Left kidney (tissue), 8 donors: ENCODE results near the gene PCDH10. TPM values are rescaled to one million over a fixed set of nuclear protein-coding genes. Genes with fewer than 3 reads are reported as not detected.

Source experiments
- DNase-seq: peaks from one replicate; pipeline ENCODE4 v3.0.0-alpha.2; 2013
- long read RNA-seq, 8 donors: transcript quantifications; one replicate each; lab custom pipeline, GENCODE V29; 2026
- polyA plus RNA-seq: library from polyadenylated mRNA; unstranded; fragments of 120-200 nt; gene quantifications from one replicate; pipeline ENCODE4 v1.2.1, GENCODE V29; 2013; ENCODE audit not compliant: insufficient read length

The PCDH10 gene, protein sequence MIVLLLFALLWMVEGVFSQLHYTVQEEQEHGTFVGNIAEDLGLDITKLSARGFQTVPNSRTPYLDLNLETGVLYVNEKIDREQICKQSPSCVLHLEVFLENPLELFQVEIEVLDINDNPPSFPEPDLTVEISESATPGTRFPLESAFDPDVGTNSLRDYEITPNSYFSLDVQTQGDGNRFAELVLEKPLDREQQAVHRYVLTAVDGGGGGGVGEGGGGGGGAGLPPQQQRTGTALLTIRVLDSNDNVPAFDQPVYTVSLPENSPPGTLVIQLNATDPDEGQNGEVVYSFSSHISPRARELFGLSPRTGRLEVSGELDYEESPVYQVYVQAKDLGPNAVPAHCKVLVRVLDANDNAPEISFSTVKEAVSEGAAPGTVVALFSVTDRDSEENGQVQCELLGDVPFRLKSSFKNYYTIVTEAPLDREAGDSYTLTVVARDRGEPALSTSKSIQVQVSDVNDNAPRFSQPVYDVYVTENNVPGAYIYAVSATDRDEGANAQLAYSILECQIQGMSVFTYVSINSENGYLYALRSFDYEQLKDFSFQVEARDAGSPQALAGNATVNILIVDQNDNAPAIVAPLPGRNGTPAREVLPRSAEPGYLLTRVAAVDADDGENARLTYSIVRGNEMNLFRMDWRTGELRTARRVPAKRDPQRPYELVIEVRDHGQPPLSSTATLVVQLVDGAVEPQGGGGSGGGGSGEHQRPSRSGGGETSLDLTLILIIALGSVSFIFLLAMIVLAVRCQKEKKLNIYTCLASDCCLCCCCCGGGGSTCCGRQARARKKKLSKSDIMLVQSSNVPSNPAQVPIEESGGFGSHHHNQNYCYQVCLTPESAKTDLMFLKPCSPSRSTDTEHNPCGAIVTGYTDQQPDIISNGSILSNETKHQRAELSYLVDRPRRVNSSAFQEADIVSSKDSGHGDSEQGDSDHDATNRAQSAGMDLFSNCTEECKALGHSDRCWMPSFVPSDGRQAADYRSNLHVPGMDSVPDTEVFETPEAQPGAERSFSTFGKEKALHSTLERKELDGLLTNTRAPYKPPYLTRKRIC
- 7.4 TPM for polyA plus RNA-seq
- long read RNA-seq, donor 1, full-length matches to known transcripts, result 22 of 22 reads
- long read RNA-seq, donor 1, partial matches to known transcripts, result 0 of 22 reads
- long read RNA-seq, donor 1, other reads (novel, unspliced or antisense), result 0 of 22 reads
- long read RNA-seq, donor 2, full-length matches to known transcripts, result 4 of 4 reads
- long read RNA-seq, donor 2, partial matches to known transcripts, result 0 of 4 reads
- long read RNA-seq, donor 2, other reads (novel, unspliced or antisense), result 0 of 4 reads
- long read RNA-seq, donor 3, full-length matches to known transcripts, result 8 of 8 reads
- long read RNA-seq, donor 3, partial matches to known transcripts, result 0 of 8 reads
- long read RNA-seq, donor 3, other reads (novel, unspliced or antisense), result 0 of 8 reads
- long read RNA-seq, donor 4, result 0 reads
- long read RNA-seq, donor 5, full-length matches to known transcripts, result 6 of 6 reads
- long read RNA-seq, donor 5, partial matches to known transcripts, result 0 of 6 reads
- long read RNA-seq, donor 5, other reads (novel, unspliced or antisense), result 0 of 6 reads
- long read RNA-seq, donor 6, full-length matches to known transcripts, result 15 of 15 reads
- long read RNA-seq, donor 6, partial matches to known transcripts, result 0 of 15 reads
- long read RNA-seq, donor 6, other reads (novel, unspliced or antisense), result 0 of 15 reads
- long read RNA-seq, donor 7, full-length matches to known transcripts, result 5 of 5 reads
- long read RNA-seq, donor 7, partial matches to known transcripts, result 0 of 5 reads
- long read RNA-seq, donor 7, other reads (novel, unspliced or antisense), result 0 of 5 reads
- long read RNA-seq, donor 8, full-length matches to known transcripts, result 4 of 4 reads
- long read RNA-seq, donor 8, partial matches to known transcripts, result 0 of 4 reads
- long read RNA-seq, donor 8, other reads (novel, unspliced or antisense), result 0 of 4 reads

DNA sequence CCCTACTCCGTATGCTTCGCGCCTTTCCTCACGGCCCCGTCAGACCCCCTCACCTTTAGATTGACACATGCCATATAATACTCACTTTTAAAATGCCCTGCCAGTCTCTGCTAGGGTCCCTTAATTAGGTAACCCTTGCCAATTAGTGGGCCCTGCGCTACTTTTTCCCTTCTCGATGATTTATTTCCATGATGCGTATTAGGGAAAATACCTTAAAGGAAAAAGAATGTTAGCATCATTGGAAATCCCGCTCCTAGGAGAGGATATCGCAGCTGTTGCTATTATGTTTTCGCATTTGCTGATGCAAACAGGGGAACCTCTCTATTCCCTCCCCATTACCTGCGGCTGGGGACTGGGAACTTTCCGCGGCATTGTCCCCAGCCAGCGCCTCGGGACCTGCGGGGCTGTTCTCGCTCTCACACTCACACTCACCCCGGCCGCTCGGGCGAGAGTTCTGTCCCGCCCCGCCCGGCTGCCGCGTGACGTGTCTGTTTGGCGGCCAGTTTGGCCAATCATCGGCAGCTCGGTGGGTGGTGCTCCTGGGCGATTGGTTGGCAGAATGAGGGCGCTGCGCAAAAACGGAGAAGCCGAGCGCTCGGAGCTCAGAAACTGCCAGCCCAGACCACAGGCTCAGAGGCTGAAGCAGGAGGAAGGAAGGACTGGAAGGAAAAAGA lies at the start of gene PCDH10:
PCDH10 (plus strand) TSS at position 605 of the 674 bp plus-strand sequence. CDS start 847 bp downstream, outside the sequence.
- peak; percentile 94 for DNase-seq

DNA sequence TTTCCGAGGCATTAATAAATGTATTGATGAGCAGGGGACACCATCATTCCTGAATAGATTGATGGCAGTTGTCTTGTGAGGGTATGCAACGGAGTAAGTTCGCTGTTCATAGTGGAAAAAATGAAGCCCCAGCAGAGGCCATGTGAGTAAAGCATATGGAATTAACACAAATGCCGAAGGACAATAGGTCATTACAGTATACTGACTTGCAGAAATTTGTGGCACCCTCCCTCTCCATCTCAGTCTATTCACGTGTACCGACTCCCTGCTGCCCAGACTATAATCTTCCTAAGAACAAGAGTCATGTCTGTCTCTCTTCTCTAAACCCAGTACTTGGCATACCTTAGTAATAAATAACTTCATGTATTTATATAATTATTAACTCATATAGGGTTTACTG lies 47.1 kb upstream of the PCDH10 start:
- DNase-seq, result no peak

DNA sequence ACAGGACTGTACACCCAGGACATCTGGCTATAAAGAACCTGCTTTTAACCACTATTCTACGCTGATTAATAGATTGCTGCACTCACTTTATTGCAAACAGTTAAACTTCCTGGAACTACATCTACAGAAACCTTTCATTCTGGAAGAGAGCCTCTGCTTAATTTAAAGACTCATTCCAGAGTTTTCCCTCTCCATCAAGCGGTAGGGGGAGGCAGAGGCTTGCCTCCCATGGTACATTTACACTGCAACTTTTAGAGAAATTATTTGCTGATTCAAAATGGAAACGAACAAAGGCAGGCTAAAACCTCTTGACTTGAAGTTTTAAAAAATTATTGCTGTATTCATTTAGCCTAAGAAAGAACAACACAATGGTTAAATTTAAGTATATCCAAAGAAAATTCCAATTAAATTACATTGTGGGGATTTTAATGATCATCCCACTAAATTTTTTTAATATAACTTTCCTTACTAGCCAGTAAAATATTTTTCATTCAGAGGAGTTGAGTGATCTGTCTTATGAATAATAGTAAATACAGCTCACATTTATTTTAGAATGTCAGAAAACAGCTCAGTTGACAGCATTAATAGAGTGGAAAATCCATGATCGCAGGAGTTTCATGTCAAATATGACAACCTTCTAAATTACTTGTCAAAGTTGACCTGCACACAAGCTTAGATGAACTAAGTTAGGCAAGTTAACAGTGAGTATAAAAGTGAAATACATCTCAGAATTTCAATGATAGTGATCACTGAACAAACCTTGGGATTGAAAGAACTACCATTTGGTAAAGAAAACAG lies 46.3 kb upstream of the PCDH10 start:
- DNase-seq, result no peak

DNA sequence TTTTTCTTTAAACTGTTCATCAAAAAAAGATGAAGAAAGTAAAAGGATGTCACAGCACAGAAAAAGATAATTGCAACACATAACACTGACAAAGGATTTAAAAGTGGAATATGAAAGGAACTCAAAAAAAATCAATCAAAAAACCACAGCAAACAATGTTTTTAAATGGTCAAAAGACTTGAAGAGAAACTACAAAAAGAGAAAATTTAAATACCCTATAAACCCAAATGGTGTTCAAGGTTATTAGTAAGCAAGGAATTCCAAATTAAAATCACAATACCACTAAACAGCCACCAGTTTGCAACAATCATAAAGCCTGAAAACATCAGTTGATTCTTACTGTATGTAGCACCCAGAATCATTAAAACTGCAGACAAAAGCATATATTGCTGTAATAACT lies 36.5 kb upstream of the PCDH10 start:
- DNase-seq, result no peak

DNA sequence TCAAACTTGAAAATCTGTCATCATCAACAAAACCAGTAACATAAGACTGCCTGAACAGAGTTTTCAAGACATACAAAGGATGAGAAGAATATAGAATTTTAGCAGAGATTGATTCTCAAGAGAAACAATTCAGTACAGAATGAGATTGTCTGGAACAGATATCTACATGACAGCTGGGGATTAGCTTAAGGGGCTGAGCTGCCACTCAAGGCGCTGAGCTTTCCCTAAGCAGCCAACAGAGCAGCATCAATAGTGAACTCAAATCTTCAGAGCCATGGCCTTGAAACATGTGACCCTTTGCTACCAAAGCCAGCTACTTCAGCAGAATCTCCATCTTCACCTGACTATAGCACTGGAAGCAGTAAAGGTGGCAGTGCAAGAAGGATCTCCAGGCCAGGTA lies 24.3 kb upstream of the PCDH10 start:
- DNase-seq, result no peak

DNA sequence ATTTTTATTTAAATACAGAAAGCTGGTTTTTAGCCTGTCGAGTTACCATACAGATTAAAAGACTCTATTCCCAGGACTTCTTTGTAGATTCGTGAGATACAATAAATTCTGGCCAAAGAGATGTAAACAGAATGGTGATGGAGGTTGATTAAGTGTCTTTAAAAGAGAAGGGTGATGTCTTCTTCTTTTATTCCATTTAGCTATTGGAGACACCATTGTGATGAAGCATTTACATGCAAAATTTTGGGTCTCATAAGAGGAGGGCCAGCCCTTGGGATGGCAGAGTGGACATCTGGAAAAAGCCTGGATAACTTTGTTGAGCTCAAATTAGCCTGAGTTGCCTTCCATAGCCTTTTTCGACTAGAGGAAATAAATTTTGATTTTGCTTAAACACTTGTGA lies 21.6 kb upstream of the PCDH10 start:
- DNase-seq, result no peak

DNA sequence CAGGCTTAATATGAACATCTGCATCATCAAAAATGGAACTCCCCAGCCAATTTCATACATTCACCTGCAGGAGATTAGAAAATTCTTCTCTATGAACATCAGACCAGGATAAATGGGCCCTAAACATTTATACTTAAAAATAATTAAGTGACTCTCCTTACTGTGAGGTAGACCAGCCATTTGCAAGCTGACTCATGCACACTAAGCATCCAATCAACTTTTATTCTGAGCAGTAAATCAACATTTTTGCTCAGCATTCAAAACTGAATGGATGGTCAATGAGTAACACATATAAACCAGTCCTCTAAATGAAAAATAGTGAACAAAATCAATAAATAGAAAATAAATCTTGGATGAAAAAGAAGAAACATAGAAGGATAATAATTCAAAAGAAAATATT lies 19.9 kb upstream of the PCDH10 start:
- no peak for DNase-seq

DNA sequence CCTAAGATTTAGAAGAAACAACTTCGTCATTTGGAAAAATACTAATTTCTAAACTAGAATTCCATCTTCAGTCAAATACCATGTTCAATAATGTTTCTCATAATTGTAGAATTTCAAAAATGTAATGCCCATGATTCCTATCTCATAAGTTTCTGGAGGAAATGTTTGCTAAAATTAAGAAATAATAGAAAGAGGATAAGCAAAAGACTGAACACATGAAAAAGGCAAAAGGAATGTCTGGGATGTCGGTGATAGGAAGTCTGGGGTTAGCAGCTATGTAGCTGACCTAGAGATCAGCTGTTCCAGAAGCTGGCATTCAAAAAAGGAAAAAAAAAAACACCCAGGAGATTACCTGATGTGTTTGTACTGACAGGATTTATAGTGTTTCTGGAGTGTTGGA lies 18.9 kb upstream of the PCDH10 start:
- no peak for DNase-seq

DNA sequence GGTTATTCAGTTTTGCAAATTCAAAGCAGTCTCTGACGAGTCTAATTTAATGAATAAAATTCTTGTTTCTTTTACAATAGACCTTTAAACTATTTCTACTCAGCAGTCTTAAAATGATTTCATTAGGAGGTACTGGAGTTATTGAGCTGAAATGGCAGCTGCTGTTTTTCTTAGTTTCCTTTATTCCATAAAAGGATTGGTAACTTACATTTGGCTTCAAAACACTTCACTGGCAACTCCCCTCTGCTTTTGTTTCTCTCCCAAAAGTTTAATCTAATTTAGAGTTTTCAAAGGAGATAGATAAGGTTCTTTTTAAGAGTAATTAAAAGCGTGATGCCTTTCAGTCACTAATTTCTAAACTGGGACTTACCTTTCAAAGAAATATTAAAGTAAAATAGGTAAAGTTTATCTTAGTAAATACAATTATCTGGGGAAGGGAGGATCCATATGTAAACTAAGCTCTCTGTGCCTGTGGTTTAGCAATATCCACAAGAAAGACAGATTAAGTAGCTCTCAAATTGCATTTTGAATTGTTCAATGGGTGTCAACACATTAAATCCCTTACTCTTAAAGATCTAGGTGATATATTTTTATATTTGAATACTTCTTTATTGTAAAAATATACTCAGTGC lies 17.1 kb upstream of the PCDH10 start:
- DNase-seq, result no peak

DNA sequence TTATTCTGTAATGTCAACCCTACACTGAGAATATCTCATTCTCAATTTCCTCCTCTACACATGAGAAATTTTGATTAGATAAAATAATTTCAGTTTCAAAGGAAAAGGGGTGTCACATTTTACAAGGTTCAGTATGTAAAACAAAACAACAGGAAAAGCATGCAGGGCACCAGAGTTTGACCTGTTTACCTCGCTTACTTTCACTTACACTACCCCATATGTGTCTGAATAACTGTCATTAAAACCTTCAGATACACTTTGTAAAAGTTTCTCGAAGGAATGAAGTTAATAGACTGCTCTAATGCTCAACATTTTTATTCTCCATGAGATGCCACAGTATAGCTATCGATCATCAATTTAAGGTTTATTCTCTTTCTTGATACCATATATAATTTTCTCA lies 12.3 kb upstream of the PCDH10 start:
- no peak for DNase-seq

DNA sequence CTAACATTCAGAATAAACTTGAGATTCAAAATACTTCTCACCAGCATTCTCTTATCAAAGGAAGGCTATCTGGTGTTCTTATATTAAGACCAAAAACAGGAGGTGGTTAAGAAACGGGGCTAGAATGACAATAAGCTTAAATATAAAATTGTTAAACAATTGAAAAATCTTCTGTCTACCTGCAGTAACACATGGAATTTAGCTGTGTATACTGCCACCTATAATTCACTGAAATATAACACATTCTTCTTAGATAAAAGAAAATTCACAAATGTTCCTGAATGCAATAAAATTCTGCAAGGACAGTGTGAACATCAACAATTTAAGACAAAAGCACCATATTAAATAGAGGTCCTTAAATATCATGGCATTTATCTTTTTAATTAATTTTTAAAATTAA lies 11.5 kb upstream of the PCDH10 start:
- DNase-seq, result no peak

DNA sequence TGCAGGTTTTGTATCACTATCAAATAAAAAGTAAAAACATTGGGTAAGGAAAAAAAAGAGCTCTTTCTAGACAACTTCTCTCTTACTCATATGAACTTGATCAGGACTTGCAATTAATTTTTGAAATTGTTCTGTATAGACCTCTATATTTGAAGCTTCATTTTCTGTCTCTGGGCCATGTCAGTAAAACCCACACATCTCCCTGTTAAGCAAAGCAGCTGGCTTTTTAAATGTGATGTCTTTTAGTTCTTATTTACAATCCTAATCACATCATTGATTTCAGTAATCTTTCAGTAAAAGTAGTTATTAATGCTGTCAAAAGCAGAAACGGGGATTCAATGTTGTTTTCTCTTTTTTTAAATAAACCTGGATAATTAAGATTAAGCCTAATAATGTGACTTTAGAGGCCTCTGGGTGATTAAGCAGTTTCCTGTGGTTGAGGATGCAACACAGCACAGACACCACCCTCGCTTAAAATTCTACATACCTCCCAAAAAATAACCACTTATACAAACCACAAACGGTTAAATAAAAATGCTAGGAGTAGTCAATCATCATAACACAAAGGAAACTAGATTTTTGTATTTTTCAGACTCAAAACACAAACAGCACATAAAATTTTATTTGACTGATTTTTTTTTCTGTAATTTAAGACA lies 5.2 kb upstream of the PCDH10 start:
- DNase-seq, result no peak

DNA sequence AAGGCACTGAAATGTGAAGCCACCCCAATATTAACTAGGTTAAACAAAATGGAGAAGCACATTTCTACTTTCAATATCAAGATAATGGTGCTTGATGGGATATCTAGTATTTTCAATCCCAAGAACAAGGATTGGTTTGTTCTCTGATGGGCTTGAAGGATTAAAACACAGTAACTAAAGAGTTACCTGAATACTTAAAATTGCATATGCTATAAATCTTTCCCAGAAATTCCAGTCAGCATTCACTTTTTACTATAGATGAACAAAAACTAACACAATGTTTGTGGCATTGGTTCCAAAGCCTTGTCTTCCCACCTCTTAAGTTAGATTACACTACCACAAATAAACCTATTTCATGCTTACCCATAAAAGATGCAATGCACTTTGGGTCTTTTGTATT lies 3.9 kb upstream of the PCDH10 start:
- DNase-seq, result no peak

DNA sequence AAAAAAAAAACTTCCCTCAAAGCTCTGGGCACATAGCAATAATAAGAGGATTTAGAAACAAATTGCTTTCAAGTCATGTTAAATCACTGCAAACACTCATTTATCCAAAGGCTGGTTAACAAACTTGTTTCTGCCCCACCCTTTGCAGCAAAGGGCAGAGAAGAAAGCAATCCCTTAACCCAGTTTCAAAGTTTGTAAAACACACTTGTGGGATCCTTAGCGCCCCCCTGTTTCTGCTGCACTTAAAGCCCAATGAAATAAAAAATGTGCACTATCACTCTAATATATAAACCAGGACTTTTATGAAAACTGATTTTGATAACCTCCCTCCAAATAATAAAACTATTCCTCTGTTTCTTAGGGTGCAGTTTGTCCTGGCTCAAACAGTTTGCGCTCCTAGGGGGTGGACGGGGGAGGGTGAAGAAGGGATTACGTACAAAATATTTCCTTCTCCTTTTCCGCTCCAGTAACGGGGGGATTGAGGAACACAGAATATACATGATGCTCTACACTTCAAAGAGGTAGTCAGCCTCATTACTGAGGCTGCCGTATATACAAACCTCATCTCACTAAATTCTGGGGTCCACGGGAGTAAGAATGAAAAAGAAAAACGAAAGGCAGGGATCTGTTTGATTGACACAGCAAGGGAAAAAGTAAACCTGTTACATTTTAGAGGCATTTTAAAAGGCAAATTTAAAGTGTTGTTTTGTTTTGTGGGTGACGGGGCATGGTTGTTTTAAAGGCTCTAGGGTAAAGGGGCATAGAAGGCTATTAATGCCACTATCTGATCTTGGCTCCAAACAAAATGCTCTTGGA lies 3.1 kb upstream of the PCDH10 start:
- no peak for DNase-seq

DNA sequence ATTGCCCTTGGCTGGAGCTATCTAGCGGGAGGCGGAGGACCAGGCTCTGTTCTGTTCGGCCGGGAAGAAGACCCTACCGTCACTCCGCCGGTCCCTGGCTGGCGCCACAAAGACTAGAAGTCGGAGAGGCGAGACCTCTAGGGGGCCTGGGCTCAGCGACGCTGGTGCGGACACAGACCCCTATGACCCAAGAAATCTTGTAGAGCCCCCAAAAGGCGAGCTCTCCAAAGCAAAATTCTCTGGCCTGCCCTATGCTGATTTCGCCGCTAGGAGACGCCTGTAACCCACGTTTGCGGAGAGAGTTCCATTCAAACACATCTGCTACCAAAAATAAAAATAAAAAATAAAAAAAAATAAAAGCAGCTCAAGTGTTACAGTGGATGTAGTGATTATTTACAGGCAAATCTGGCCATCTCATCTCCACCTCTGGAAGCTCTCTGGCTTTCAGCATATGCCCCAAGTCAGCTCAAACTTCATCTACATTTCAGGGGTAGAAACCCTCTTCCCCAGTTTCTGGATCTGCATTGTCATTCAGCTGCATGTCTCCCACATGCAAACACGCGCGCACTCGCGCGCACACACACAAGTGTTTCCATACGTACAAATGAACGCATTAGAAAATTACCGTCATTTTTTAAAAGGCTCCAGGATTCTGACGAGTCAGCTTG lies 2.4 kb upstream of the PCDH10 start:
- peak; percentile 75 for DNase-seq

DNA sequence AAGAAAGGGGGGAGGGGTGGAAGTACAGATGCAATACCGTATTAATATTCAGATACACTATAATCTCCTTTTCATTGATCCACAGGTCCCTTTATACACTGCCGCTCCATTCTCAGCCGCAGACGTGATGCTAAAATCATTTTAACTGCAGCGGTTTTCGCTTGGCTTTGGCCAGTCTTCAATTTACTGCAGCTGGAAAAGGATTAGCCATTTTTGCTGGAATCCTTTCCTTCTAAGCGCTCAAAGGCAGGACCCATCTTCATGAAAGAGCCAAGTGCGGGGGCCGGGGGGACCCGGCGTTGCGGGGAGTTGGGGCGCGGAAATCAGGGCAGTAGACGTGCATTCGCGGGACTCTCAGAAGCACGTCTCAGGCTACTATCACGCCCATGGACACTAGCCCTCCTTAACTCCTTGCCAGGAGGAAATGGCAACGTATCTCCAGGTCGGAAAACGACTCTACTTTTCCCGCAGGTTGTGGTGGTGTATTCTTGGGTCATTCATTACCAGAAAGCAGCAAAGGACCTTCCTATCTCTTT lies 1.7 kb upstream of the PCDH10 start:
- no peak for DNase-seq
